Prostate gland (tissue), 2 donors: ENCODE data around the gene ARFRP1. TPM values are rescaled to one million over a fixed set of nuclear protein-coding genes. Genes with fewer than 3 reads are reported as not detected.

Source experiments
- DNase-seq: peaks from one replicate; pipeline ENCODE4 v3.0.0-alpha.2; 2019; ENCODE audit warnings: low spot score
- H3K27ac ChIP-seq, 2 donors: fragments of 200-600 bp; sonication (generic); 2 replicates each; pipeline ENCODE4 v1.5.1; 2017 to 2019
- H3K27me3 ChIP-seq: fragments of 200-600 bp; sonication (generic); replicated peaks from 2 replicates; pipeline ENCODE4 v1.5.1; 2019; ENCODE audit not compliant: insufficient read depth
- H3K36me3 ChIP-seq, 2 donors: fragments of 200-600 bp; sonication (generic); 1 replicate in 1 of 2; 2 replicates in 1 of 2; pipeline versions ENCODE4 v1.5.1 to v1.8.1; 2017 to 2019
- H3K4me1 ChIP-seq: fragments of 200-600 bp; sonication (generic); replicated peaks from 2 replicates; pipeline ENCODE4 v1.5.1; 2019
- H3K4me3 ChIP-seq, 2 donors: fragments of 200-600 bp; sonication (generic); 2 replicates each; pipeline ENCODE4 v1.5.1; 2017 to 2019
- H3K9me3 ChIP-seq: fragments of 200-600 bp; sonication (generic); 2 replicates; pipeline ENCODE4 v1.5.1; 2017
- CTCF ChIP-seq, 4 experiments: fragments of 200-600 bp in 2 of 4; fragments of 450-650 bp in 2 of 4; sonication (generic) in 2 of 4; IDR thresholded peaks; 1 replicate in 3 of 4; 2 replicates in 1 of 4; pipeline ENCODE4 v1.5.1; 2016 to 2019; ENCODE audit warnings: antibody characterized with exemption in 4 of 4, mild to moderate bottlenecking in 2 of 4, moderate library complexity in 2 of 4
- POLR2A ChIP-seq: fragments of 450-650 bp; IDR thresholded peaks from one replicate; pipeline ENCODE4 v1.6.1; 2016; ENCODE audit warnings: antibody characterized with exemption, mild to moderate bottlenecking
- POLR2AphosphoS5 ChIP-seq: sonication (generic); formaldehyde crosslinking; IDR thresholded peaks from one replicate; pipeline ENCODE4 v1.6.1; 2017; ENCODE audit warnings: antibody characterized with exemption
- WGBS: methylation state at CpG from one replicate; pipeline ENCODE4 v1.1.5; 2018; 5-methylcytosine and 5-hydroxymethylcytosine counted together
- intact Hi-C: fragments of 100-400 bp; cut with DNase I; formaldehyde crosslinking; loops from one replicate; pipeline ENCODE4 v1.14.2; 2022
- total RNA-seq, 2 donors: library from RNA; depleted of rRNA; stranded (reverse); fragments of >200 nt; gene quantifications; one replicate each; pipeline ENCODE4 v1.1.0, GENCODE V29; 2016

Gene ARFRP1
- total RNA-seq, 2 donors from 2014 or later = 36.8 to 50.8 TPM

DNA sequence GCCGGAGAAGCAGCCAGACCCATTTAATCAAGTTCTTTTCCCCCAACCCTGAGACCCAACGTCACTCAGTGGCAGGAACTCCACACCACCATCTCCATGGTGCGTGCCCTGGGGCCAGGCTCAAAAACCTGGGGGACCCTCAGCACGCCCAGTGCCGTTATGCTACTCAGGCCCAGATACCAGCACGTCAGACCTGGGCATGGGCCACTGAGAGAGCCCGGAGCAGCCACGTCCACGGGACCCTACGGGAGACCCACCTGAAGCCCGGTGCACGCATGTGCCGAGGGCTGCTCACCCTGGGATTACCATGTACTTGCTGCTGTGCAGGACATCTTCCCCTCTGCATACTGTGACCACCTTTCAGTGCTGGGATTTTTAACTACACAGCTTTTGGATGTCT is 45.6 kb upstream of the ARFRP1 start:
- intact Hi-C loops = no loop called here
- Histone ChIP-seq H3K27ac (no peak overlapping the region), H3K36me3 (no peaks in the 10 kb centered on the region), H3K27me3 (no peaks in the 10 kb centered on the region), H3K4me3 (no peak overlapping the region), H3K9me3 (no peaks in the 10 kb centered on the region), H3K4me1 (no peaks in the 10 kb centered on the region)
- 94% methylated on average over 13 of the region's 13 CpGs for WGBS
- TF ChIP-seq POLR2AphosphoS5 = no peak
- no peak for TF ChIP-seq POLR2A
- TF ChIP-seq CTCF (IDR thresholded peaks at IDR 0.05) = no peak
- DNase-seq = no peak

DNA sequence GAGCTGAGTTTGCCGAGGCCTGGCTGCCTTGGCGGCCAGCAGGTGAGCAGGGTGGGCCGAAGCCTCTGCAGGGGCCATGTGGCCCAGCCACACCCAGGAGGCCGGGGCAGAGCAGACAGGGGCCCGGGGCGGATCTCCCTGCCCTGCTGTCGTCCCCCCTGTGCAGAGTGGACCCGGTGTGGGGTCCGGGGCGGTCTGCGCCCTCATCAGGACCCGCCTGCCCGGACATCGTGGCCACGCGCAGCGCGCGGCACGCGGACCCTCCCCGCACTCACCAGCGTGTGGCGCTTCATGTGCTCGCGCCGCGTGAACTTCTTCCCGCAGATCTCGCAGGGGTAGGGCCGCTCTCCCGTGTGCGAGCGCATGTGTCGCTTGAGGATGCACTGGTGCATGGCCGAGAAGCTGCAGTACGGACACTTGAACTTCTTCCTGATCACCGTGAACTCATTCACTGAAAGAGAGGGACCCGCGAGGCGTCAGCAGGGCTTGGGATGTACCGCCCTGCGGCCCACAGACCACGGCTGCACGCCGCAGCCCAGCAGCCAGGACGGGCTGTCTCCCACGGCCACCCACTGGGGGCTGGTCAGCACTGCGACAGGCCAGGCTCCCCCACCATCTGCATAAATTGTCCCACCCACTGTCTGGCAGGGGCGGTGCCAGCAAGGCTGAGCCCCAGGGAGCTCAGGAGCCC is 44.8 kb upstream of the ARFRP1 start:
- no peak for DNase-seq
- intact Hi-C loops = no loop called here
- no peak for TF ChIP-seq CTCF (IDR thresholded peaks at IDR 0.05)
- no peak for TF ChIP-seq POLR2A
- TF ChIP-seq POLR2AphosphoS5 = no peak
- Histone ChIP-seq H3K4me3 (no peak overlapping the region), H3K27me3 (no peaks in the 10 kb centered on the region), H3K4me1 (no peaks in the 10 kb centered on the region), H3K9me3 (no peaks in the 10 kb centered on the region), H3K36me3 (no peaks in the 10 kb centered on the region), H3K27ac (no peak overlapping the region)
- 96% methylated on average over 37 of the region's 50 CpGs for WGBS

DNA sequence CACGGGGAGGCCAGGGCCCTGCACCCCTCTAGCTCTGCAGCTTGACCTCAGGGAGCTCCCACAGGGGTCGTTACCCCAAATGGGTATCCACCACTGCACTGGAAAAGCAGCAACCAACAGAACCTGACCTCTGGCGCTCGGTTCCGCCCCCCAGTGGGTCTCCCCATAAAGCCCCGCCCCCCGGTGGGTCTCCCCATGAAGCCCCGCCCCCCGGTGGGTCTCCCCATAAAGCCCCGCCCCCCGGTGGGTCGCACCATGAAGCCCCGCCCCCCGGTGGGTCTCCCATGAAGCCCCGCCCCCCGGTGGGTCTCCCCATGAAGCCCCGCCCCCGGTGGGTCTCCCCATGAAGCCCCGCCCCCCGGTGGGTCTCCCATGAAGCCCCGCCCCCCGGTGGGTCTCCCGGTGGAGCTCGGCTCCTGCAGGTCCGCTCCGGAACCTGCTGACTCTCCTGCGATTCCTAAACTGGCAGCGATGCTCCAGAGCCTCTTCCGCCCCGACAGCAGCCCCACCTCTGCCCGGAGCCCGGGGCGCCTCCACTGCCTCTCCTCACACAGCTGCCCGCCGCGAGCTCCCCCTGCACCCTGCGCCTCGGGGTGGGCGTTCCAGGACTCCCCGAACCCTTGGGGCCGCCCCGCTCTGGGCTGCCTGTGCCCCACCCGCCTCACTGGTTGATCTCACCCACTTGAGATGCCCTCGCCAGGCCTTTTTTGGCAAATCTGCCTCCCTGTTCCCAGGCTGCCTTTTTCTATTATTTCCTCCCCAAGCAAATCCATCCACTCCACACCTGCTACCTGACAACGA is 43.9 kb upstream of the ARFRP1 start:
- intact Hi-C loops = no loop called here

GRCh38 chr20:63750807-63751470 is 43.2 kb upstream of the ARFRP1 start:
- intact Hi-C loops = no loop called here
- no peak overlapping the region for H3K4me3 ChIP-seq
- no peaks in the 10 kb centered on the region for H3K36me3 ChIP-seq
- H3K27ac ChIP-seq = no peak overlapping the region
- no peak for DNase-seq
- no peaks in the 10 kb centered on the region for H3K9me3 ChIP-seq
- H3K4me1 ChIP-seq = no peaks in the 10 kb centered on the region
- TF ChIP-seq CTCF (IDR thresholded peaks at IDR 0.05) (no peak), POLR2A (no peak), POLR2AphosphoS5 (no peak)
- H3K27me3 ChIP-seq = no peaks in the 10 kb centered on the region
- WGBS = 53% methylated on average over 26 of the region's 26 CpGs

More for the DNA sequence above, 43.9 kb upstream of the ARFRP1 start:
- 83% methylated on average over 26 of the region's 45 CpGs for WGBS
- H3K27me3 ChIP-seq = no peaks in the 10 kb centered on the region
- TF ChIP-seq POLR2AphosphoS5 = no peak
- no peak for TF ChIP-seq CTCF (IDR thresholded peaks at IDR 0.05)
- TF ChIP-seq POLR2A = no peak
- H3K4me3 ChIP-seq = no peak overlapping the region
- no peak overlapping the region for H3K27ac ChIP-seq
- H3K4me1 ChIP-seq = no peaks in the 10 kb centered on the region
- no peaks in the 10 kb centered on the region for H3K36me3 ChIP-seq
- H3K9me3 ChIP-seq = no peaks in the 10 kb centered on the region
- DNase-seq = no peak
